B cell (primary cell): ENCODE data around the gene NSD1. TPM values are rescaled to one million over a fixed set of nuclear protein-coding genes. Genes with fewer than 3 reads are reported as not detected.

ENCODE experiments used
- ATAC-seq: fragments of 200-7000 bp; cut with Tn5 transposase; one replicate; pipeline ENCODE4 v1.10.0; 2021; ENCODE audit warnings: low read depth, mild to moderate bottlenecking, moderate number of reproducible peaks, moderate library complexity
- CTCF ChIA-PET: fragments of 350-600 bp; sonication (Branson Sonifier 250); formaldehyde crosslinking; loops from one replicate; lab custom pipeline; 2021; ENCODE audit warnings: antibody characterized with exemption, inconsistent platforms; lab: Charles Lee
- POLR2A ChIA-PET: fragments of 350-600 bp; sonication (Branson Sonifier 250); formaldehyde crosslinking; loops from one replicate; lab custom pipeline; 2021; ENCODE audit warnings: antibody characterized with exemption; lab: Charles Lee
- DNase-seq: peaks from one replicate; pipeline ENCODE4 v3.0.0; 2013
- H2AFZ ChIP-seq: 2 replicates; pipeline ENCODE4 v1.6.1; 2012; ENCODE audit warnings: mild to moderate bottlenecking, low read depth, low read length; ENCODE audit not compliant: insufficient read depth, poor library complexity, severe bottlenecking
- H3K27ac ChIP-seq, 2 donors: 1 replicate in 1 of 2; 2 replicates in 1 of 2; pipeline ENCODE4 v1.5.1; 2012 to 2013; ENCODE audit warnings: low read length in 2 of 2, mild to moderate bottlenecking in 2 of 2, moderate library complexity in 1 of 2
- H3K27me3 ChIP-seq, 4 experiments: fragments of 200-600 bp in 1 of 4; sonication (generic) in 1 of 4; replicated peaks in 1 of 4; 1 replicate in 2 of 4; 2 replicates in 2 of 4; pipeline versions ENCODE4 v1.6.1 to v1.7.0; 2013 to 2016; ENCODE audit warnings: low read length in 3 of 4, mild to moderate bottlenecking in 2 of 4, mixed read lengths in 1 of 4, moderate library complexity in 1 of 4; ENCODE audit not compliant: insufficient read depth in 4 of 4, control insufficient read depth in 3 of 4; ENCODE audit errors: control extremely low read depth in 1 of 4
- H3K36me3 ChIP-seq, 2 experiments: replicated peaks in 1 of 2; 1 replicate in 1 of 2; 2 replicates in 1 of 2; pipeline versions ENCODE4 v1.6.1 to v1.7.1; 2013; ENCODE audit warnings: low read length in 1 of 2; ENCODE audit not compliant: insufficient read depth in 2 of 2, control insufficient read depth in 1 of 2; ENCODE audit errors: control extremely low read depth in 1 of 2, extremely low read depth in 1 of 2
- H3K4me1 ChIP-seq, 2 donors: fragments of 200-600 bp in 1 of 2; sonication (generic) in 1 of 2; 1 replicate in 1 of 2; 2 replicates in 1 of 2; pipeline versions ENCODE4 v1.5.1 to v1.6.1; 2013 to 2017; ENCODE audit warnings: low read length in 2 of 2; ENCODE audit not compliant: control insufficient read depth in 2 of 2, insufficient read depth in 2 of 2
- H3K4me2 ChIP-seq: replicated peaks from 2 replicates; pipeline ENCODE3; 2012; ENCODE audit warnings: mild to moderate bottlenecking, low read depth, low read length; ENCODE audit not compliant: poor library complexity, severe bottlenecking
- H3K4me3 ChIP-seq, 5 experiments: fragments of 200-600 bp in 1 of 5; sonication (generic) in 1 of 5; 1 replicate in 3 of 5; 2 replicates in 2 of 5; pipeline versions ENCODE4 v1.5.1 to v1.7.0; 2011 to 2016; ENCODE audit warnings: low read length in 4 of 5, mild to moderate bottlenecking in 4 of 5, low read depth in 2 of 5, control low read depth in 1 of 5, moderate library complexity in 1 of 5; ENCODE audit not compliant: insufficient read depth in 1 of 5; ENCODE audit errors: control extremely low read depth in 1 of 5, extremely low read depth in 1 of 5
- H3K79me2 ChIP-seq: fragments of 200-600 bp; sonication (generic); one replicate; pipeline ENCODE4 v1.6.0; 2016; ENCODE audit warnings: low read length; ENCODE audit not compliant: control insufficient read depth, insufficient read depth
- H3K9ac ChIP-seq: fragments of 200-600 bp; sonication (generic); 2 replicates; pipeline ENCODE4 v1.6.1; 2017; ENCODE audit warnings: mild to moderate bottlenecking, low read length, moderate library complexity
- H3K9me3 ChIP-seq, 3 donors: one replicate each; pipeline versions ENCODE4 v1.6.1 to v1.7.1; 2013; ENCODE audit warnings: low read length in 2 of 3; ENCODE audit not compliant: control insufficient read depth in 2 of 3, insufficient read depth in 1 of 3; ENCODE audit errors: control extremely low read depth in 1 of 3
- H4K20me1 ChIP-seq: 2 replicates; pipeline ENCODE4 v1.6.0; 2012; ENCODE audit warnings: mild to moderate bottlenecking, low read length; ENCODE audit not compliant: insufficient read depth, control insufficient read depth, poor library complexity, severe bottlenecking
- H3K27ac Mint-ChIP-seq: one replicate; pipeline ENCODE4 v1.8.0; 2021; ENCODE audit warnings: mixed read lengths
- H3K27me3 Mint-ChIP-seq: one replicate; pipeline ENCODE4 v1.8.0; 2021; ENCODE audit warnings: mixed read lengths
- H3K4me1 Mint-ChIP-seq: one replicate; pipeline ENCODE4 v1.8.0; 2021; ENCODE audit warnings: mixed read lengths
- H3K4me3 Mint-ChIP-seq: one replicate; pipeline ENCODE4 v1.8.0; 2021; ENCODE audit warnings: mixed read lengths
- H3K9me3 Mint-ChIP-seq: one replicate; pipeline ENCODE4 v1.8.0; 2022; ENCODE audit warnings: mixed read lengths; ENCODE audit not compliant: insufficient read depth
- CTCF ChIP-seq: fragments of 200-600 bp; IDR thresholded peaks from one replicate; pipeline ENCODE4 v1.8.0; 2022; ENCODE audit warnings: antibody characterized with exemption, mild to moderate bottlenecking
- EZH2 ChIP-seq: IDR thresholded peaks from 2 replicates; pipeline ENCODE4 v1.6.1; 2012; ENCODE audit warnings: borderline replicate concordance, low read depth, mild to moderate bottlenecking, moderate library complexity, low read length; ENCODE audit not compliant: insufficient read depth, poor library complexity, severe bottlenecking
- WGBS: methylation state at CpG from one replicate; pipeline ENCODE4 v1.1.5; 2013; ENCODE audit warnings: missing lambda C conversion rate; ENCODE audit not compliant: insufficient coverage; 5-methylcytosine and 5-hydroxymethylcytosine counted together
- intact Hi-C: fragments of 100-400 bp; cut with micrococcal nuclease; formaldehyde crosslinking; loops from one replicate; pipeline ENCODE4 v1.10.0; 2022
- polyA plus RNA-seq: library from polyadenylated mRNA; depleted of rRNA; stranded (reverse); fragments of >200 nt; gene quantifications from 2 replicates; pipeline ENCODE4 v1.2.3, GENCODE V29; 2012
- total RNA-seq, 2 donors: library from RNA; stranded (reverse); fragments of 120-200 nt in 1 of 2; gene quantifications; 1 replicate in 1 of 2; 2 replicates in 1 of 2; pipeline versions ENCODE4 v1.2.3 to v1.2.4, GENCODE V29; 2013 to 2022

NSD1 gene
- total and polyA plus RNA-seq, 2 donors (not counting 1 experiment from before 2014, with no cell fraction given), result 10.8 to 145 TPM

GRCh38 chr5:177100714-177101121 is 32.9 kb upstream of the NSD1 start:
- H3K27ac Mint-ChIP-seq, result no peak overlapping the region
- H3K9me3 Mint-ChIP-seq, result no peaks in the 10 kb centered on the region
- H3K79me2 ChIP-seq, result no peaks in the 10 kb centered on the region
- ChIA-PET POLR2A (no interaction called here), CTCF (interaction anchor here (0.8 kb wide), 1 partner anchor 11 kb away, joined by 3 read pairs; no protein-coding TSS in a partner anchor)
- TF ChIP-seq EZH2, result no peak
- TF ChIP-seq CTCF, result no peak
- H3K4me3 ChIP-seq, result no peak overlapping the region
- H3K27me3 ChIP-seq, result peaks cover 0 to 5% (median 0%) of the 10 kb centered on the region in 4 experiments
- H3K9me3 ChIP-seq, result no peaks in the 10 kb centered on the region
- no peaks in the 10 kb centered on the region for H4K20me1 ChIP-seq
- H3K4me1 Mint-ChIP-seq, result no peaks in the 10 kb centered on the region
- no peak overlapping the region for H3K4me2 ChIP-seq
- H2AFZ ChIP-seq, result no peak overlapping the region
- no peaks in the 10 kb centered on the region for H3K36me3 ChIP-seq
- no peak overlapping the region for H3K9ac ChIP-seq
- intact Hi-C loops, result no loop called here
- H3K4me3 Mint-ChIP-seq, result no peak overlapping the region
- 96% methylated on average over 4 of the region's 6 CpGs for WGBS
- ATAC-seq, result no peak
- H3K27me3 Mint-ChIP-seq, result peaks cover 7% of the 10 kb centered on the region
- no peak overlapping the region for H3K27ac ChIP-seq
- no peak for DNase-seq
- no peaks in the 10 kb centered on the region for H3K4me1 ChIP-seq

- 57% methylated on average over 8 of the region's 9 CpGs for WGBS
- Histone ChIP-seq H3K36me3 (no peaks in the 10 kb centered on the region), H3K4me3 (no peak overlapping the region), H2AFZ (no peak overlapping the region), H3K4me1 (no peaks in the 10 kb centered on the region), H3K79me2 (no peaks in the 10 kb centered on the region), H3K9ac (no peak overlapping the region), H4K20me1 (no peaks in the 10 kb centered on the region), H3K27ac (no peak overlapping the region), H3K4me2 (no peak overlapping the region), H3K9me3 (no peaks in the 10 kb centered on the region), H3K27me3 (peaks cover 0 to 5% (median 0%) of the 10 kb centered on the region in 4 experiments)
- no peak overlapping the region for H3K27ac Mint-ChIP-seq
- H3K4me3 Mint-ChIP-seq, result no peak overlapping the region
- peaks cover 7% of the 10 kb centered on the region for H3K27me3 Mint-ChIP-seq
- TF ChIP-seq EZH2 (no peak), CTCF (no peak)
- intact Hi-C loops, result no loop called here
- POLR2A ChIA-PET, result no interaction called here
- no peak for ATAC-seq
- no peaks in the 10 kb centered on the region for H3K4me1 Mint-ChIP-seq
- DNase-seq, result no peak
- CTCF ChIA-PET, result no interaction called here
- no peaks in the 10 kb centered on the region for H3K9me3 Mint-ChIP-seq
Observed at GRCh38 chr5:177103523-177104253, 29.9 kb upstream of the NSD1 start.
